Lung microvascular endothelial cell (primary cell): ENCODE results near the gene ZNF496. TPM values are rescaled to one million over a fixed set of nuclear protein-coding genes. Genes with fewer than 3 reads are reported as not detected.

ENCODE experiments used
- total RNA-seq: library from RNA; depleted of rRNA; stranded (reverse); fragments of >200 nt; gene quantifications from 2 replicates; pipeline ENCODE4 v1.2.1, GENCODE V29; 2014

Gene ZNF496
- total RNA-seq, 1 donor from 2014 or later: 26.6 TPM

Other genes with a start within 250 kb of the ZNF496 start
- gene ZNF669, start 227.5 kb downstream of the ZNF496 start, total RNA-seq: 8.1 and 14.5 TPM in 2 replicates
- 48.4 and 59.3 TPM in 2 replicates for gene ZNF124, start 159.8 kb downstream of the ZNF496 start, total RNA-seq
- not detected in 2 replicates for gene VN1R5, start 75.8 kb downstream of the ZNF496 start, total RNA-seq
- gene NLRP3, start 84.3 kb upstream of the ZNF496 start, total RNA-seq: under 0.01 TPM in 2 replicates
- gene OR2B11, start 126.2 kb upstream of the ZNF496 start, total RNA-seq: not detected in 2 replicates
- not detected in 2 replicates for gene OR2C3, start 204.6 kb upstream of the ZNF496 start, total RNA-seq
- gene GCSAML, start 217.3 kb upstream of the ZNF496 start, total RNA-seq: not detected in 2 replicates